Hematopoietic multipotent progenitor cell treated with erythropoietin and hydrocortisone succinate and interleukin-3 and kit ligand, for 6 days (in vitro differentiated cells): ENCODE results near the gene MOV10L1.
"Not testable (repeated sequence)": the region's sequence is repeated elsewhere in the genome, so short reads cannot be mapped to it uniquely, and the experiment has no call there.

Source experiments
- DNase-seq: peaks from one replicate; pipeline ENCODE4 v3.0.0-alpha.2; 2015

The MOV10L1 gene

GRCh38 chr22:50111056-50111455 lies 21.2 kb downstream of the MOV10L1 start:
- DNase-seq = no peak

GRCh38 chr22:50112151-50113118 lies 22.6 kb downstream of the MOV10L1 start:
- peak; percentile 66 for DNase-seq

- no peak for DNase-seq
Measured at GRCh38 chr22:50114221-50115021, 24.6 kb downstream of the MOV10L1 start.

- DNase-seq = no peak
Measured at GRCh38 chr22:50115693-50116092, 25.9 kb downstream of the MOV10L1 start.

GRCh38 chr22:50117168-50117762 lies 27.5 kb downstream of the MOV10L1 start:
- no peak for DNase-seq

- DNase-seq = no peak
Measured at GRCh38 chr22:50118129-50118528, 28.3 kb downstream of the MOV10L1 start.

GRCh38 chr22:50118557-50119168 lies 28.9 kb downstream of the MOV10L1 start:
- DNase-seq = peak; percentile 95

- DNase-seq = no peak
Measured at GRCh38 chr22:50119169-50119767, 29.5 kb downstream of the MOV10L1 start.

GRCh38 chr22:50119768-50120251 lies 30.0 kb downstream of the MOV10L1 start:
- no peak for DNase-seq

- no peak for DNase-seq
Measured at GRCh38 chr22:50121202-50121740, 31.5 kb downstream of the MOV10L1 start.

GRCh38 chr22:50123119-50123518 lies 33.3 kb downstream of the MOV10L1 start:
- DNase-seq = no peak

- DNase-seq = no peak
Measured at GRCh38 chr22:50125029-50125428, 35.2 kb downstream of the MOV10L1 start.

- DNase-seq = no peak
Measured at GRCh38 chr22:50129121-50129736, 39.4 kb downstream of the MOV10L1 start.

GRCh38 chr22:50131894-50132293 lies 42.1 kb downstream of the MOV10L1 start:
- DNase-seq = no peak

GRCh38 chr22:50134481-50134880 lies 44.7 kb downstream of the MOV10L1 start:
- DNase-seq = no peak

- DNase-seq = peak; percentile 22
Measured at GRCh38 chr22:50136581-50137015, 46.8 kb downstream of the MOV10L1 start.

GRCh38 chr22:50137277-50137676 lies 47.5 kb downstream of the MOV10L1 start:
- not testable (repeated sequence) for DNase-seq

- no peak for DNase-seq
Measured at GRCh38 chr22:50138041-50138440, 48.2 kb downstream of the MOV10L1 start.

- no peak for DNase-seq
Measured at GRCh38 chr22:50138988-50139387, 49.2 kb downstream of the MOV10L1 start.

- DNase-seq = no peak
Measured at GRCh38 chr22:50139843-50140415, 50.1 kb downstream of the MOV10L1 start.

GRCh38 chr22:50140615-50141014 lies 50.8 kb downstream of the MOV10L1 start:
- DNase-seq = no peak
